HepG2 (cell line): ENCODE results near the gene VPS4A. TPM values are rescaled to one million over a fixed set of nuclear protein-coding genes. Genes with fewer than 3 reads are reported as not detected.

Experiments
- ATAC-seq: fragments of 200-7000 bp; cut with Tn5 transposase; 3 replicates; pipeline ENCODE4 v1.9.1; 2020; ENCODE audit warnings: mild to moderate bottlenecking, moderate library complexity
- BruUV-seq: library from RNA; stranded (reverse); fragments of 400-500 nt; replicated peaks from 2 replicates; lab custom pipeline; 2021; lab: Mats Ljungman, UMichigan
- CTCF ChIA-PET: fragments of 300-600 bp; formaldehyde crosslinking; extraction: SDS; loops from one replicate; lab custom pipeline; 2021; ENCODE audit warnings: low total read pairs, inconsistent platforms, low intra/inter-chr PET ratio; lab: Yijun Ruan, JAX
- POLR2A ChIA-PET: fragments of 350-600 bp; sonication (Branson Sonifier 250); formaldehyde crosslinking; loops from one replicate; lab custom pipeline; 2020; ENCODE audit warnings: antibody characterized with exemption, inconsistent platforms; lab: Yijun Ruan, JAX
- DNase-seq: peaks from one replicate; pipeline ENCODE4 v3.0.0-alpha.2; 2015; ENCODE audit warnings: low spot score
- FAIRE-seq: peaks from 3 replicates; lab custom pipeline; 2011; peaks lifted over from hg19 to GRCh38; lab: Jason Lieb, UNC
- H2AFZ ChIP-seq: one replicate; pipeline ENCODE4 v1.6.1; 2011; ENCODE audit warnings: low read length, inconsistent platforms
- H3K27ac ChIP-seq: fragments of 300-600 bp; 3 replicates; pipeline ENCODE4 v1.8.0; 2011; ENCODE audit warnings: mixed run types, mild to moderate bottlenecking, mixed read lengths, low read length, inconsistent platforms; ENCODE audit not compliant: insufficient read depth; ENCODE audit errors: extremely low read length
- H3K27me3 ChIP-seq, 2 experiments: fragments of 200-600 bp in 1 of 2; 2 replicates in 1 of 2; 3 replicates in 1 of 2; pipeline versions ENCODE4 v1.6.0 to v1.8.0; 2011; ENCODE audit warnings: low read length in 2 of 2, mild to moderate bottlenecking in 2 of 2, moderate library complexity in 2 of 2, inconsistent platforms in 1 of 2; ENCODE audit not compliant: insufficient read depth in 2 of 2, control insufficient read depth in 1 of 2
- H3K36me3 ChIP-seq, 2 experiments: fragments of 200-600 bp in 1 of 2; replicated peaks in 1 of 2; 2 replicates in 1 of 2; 3 replicates in 1 of 2; pipeline versions ENCODE4 v1.5.1 to v1.8.0; 2011; ENCODE audit warnings: low read length in 2 of 2, inconsistent platforms in 1 of 2; ENCODE audit not compliant: insufficient read depth in 2 of 2, control insufficient read depth in 1 of 2
- H3K4me1 ChIP-seq: 2 replicates; pipeline ENCODE4 v1.5.1; 2012; ENCODE audit warnings: low read length, inconsistent platforms; ENCODE audit not compliant: insufficient read depth
- H3K4me2 ChIP-seq: 2 replicates; pipeline ENCODE4 v1.6.0; 2011; ENCODE audit warnings: low read depth, low read length, inconsistent platforms
- H3K4me3 ChIP-seq, 3 experiments: fragments of 200-600 bp in 1 of 3; sonication (generic), shearing (Covaris generic) in 1 of 3; replicated peaks in 1 of 3; 2 replicates each; pipeline ENCODE4 v1.5.1; 2011 to 2016; ENCODE audit warnings: low read length in 3 of 3, inconsistent platforms in 2 of 3, low read depth in 2 of 3, mild to moderate bottlenecking in 2 of 3, control low read depth in 1 of 3, mixed read lengths in 1 of 3; ENCODE audit not compliant: insufficient read depth in 1 of 3
- H3K79me2 ChIP-seq: one replicate; pipeline ENCODE4 v1.6.1; 2011; ENCODE audit warnings: low read length, inconsistent platforms; ENCODE audit not compliant: insufficient read depth
- H3K9ac ChIP-seq: 2 replicates; pipeline ENCODE4 v1.6.0; 2011; ENCODE audit warnings: mild to moderate bottlenecking, low read depth, low read length, inconsistent platforms; ENCODE audit not compliant: insufficient read depth
- H3K9me3 ChIP-seq: 2 replicates; pipeline ENCODE4 v1.5.1; 2012; ENCODE audit warnings: mild to moderate bottlenecking, low read length
- H4K20me1 ChIP-seq: 2 replicates; pipeline ENCODE4 v1.6.0; 2011; ENCODE audit warnings: inconsistent platforms, mild to moderate bottlenecking, low read length, moderate library complexity; ENCODE audit not compliant: insufficient read depth
- CBX2 ChIP-seq, 2 experiments: fragments of 200-600 bp in 1 of 2; sonication (generic); formaldehyde crosslinking in 1 of 2; IDR thresholded peaks; 2 replicates each; pipeline versions ENCODE4 v1.7.0 to v1.8.1; 2018 to 2022; ENCODE audit warnings: low read depth in 2 of 2, low read length in 1 of 2, mild to moderate bottlenecking in 1 of 2, missing genetic modification reagents in 1 of 2
- CENPBD1 ChIP-seq: sonication (generic); formaldehyde crosslinking; IDR thresholded peaks from 2 replicates; pipeline ENCODE4 v1.8.0; 2022; ENCODE audit warnings: missing genetic modification reagents, low read depth, mild to moderate bottlenecking, borderline replicate concordance
- EP300 ChIP-seq, 3 experiments: sonication (generic) in 1 of 3; formaldehyde crosslinking in 1 of 3; IDR thresholded peaks; 2 replicates each; pipeline versions ENCODE4 v1.5.1 to v1.6.1; 2011 to 2020; ENCODE audit warnings: low read depth in 2 of 3, low read length in 2 of 3, borderline replicate concordance in 1 of 3, improper control_type of control experiment in 1 of 3, mild to moderate bottlenecking in 1 of 3, missing genetic modification reagents in 1 of 3, moderate library complexity in 1 of 3
- MLX ChIP-seq: IDR thresholded peaks from 2 replicates; pipeline ENCODE4 v1.6.1; 2016
- PHF21A ChIP-seq: sonication (generic); formaldehyde crosslinking; IDR thresholded peaks from 2 replicates; pipeline ENCODE4 v1.5.0; 2020; ENCODE audit warnings: mild to moderate bottlenecking, missing genetic modification reagents
- PLSCR1 ChIP-seq: sonication (generic); formaldehyde crosslinking; IDR thresholded peaks from 2 replicates; pipeline ENCODE4 v1.5.0; 2020; ENCODE audit warnings: missing genetic modification reagents, mild to moderate bottlenecking, borderline replicate concordance
- PRMT3 ChIP-seq: sonication (generic); formaldehyde crosslinking; IDR thresholded peaks from 2 replicates; pipeline ENCODE4 v1.8.1; 2022; ENCODE audit warnings: low read depth, mild to moderate bottlenecking, moderate library complexity, missing genetic modification reagents, borderline replicate concordance
- RBAK ChIP-seq: sonication (generic); formaldehyde crosslinking; IDR thresholded peaks from 2 replicates; pipeline ENCODE4 v1.5.1; 2020; ENCODE audit warnings: mild to moderate bottlenecking, missing genetic modification reagents
- TRIM24 ChIP-seq: sonication (generic); formaldehyde crosslinking; IDR thresholded peaks from 2 replicates; pipeline ENCODE4 v1.8.0; 2022; ENCODE audit warnings: mild to moderate bottlenecking, missing genetic modification reagents
- ZBTB33 ChIP-seq: sonication (generic); formaldehyde crosslinking; IDR thresholded peaks from 2 replicates; pipeline ENCODE4 v1.4.0; 2020; ENCODE audit warnings: missing genetic modification reagents
- ZFP36L1 ChIP-seq: sonication (generic); formaldehyde crosslinking; IDR thresholded peaks from 2 replicates; pipeline ENCODE4 v1.8.0; 2022; ENCODE audit warnings: mild to moderate bottlenecking, missing genetic modification reagents, moderate library complexity
- ZKSCAN1 ChIP-seq: fragments of 150-350 bp; IDR thresholded peaks from 2 replicates; pipeline ENCODE4 v1.6.1; 2014; ENCODE audit warnings: low read length
- ZNF550 ChIP-seq: sonication (generic); formaldehyde crosslinking; IDR thresholded peaks from 2 replicates; pipeline ENCODE4 v1.4.0; 2020; ENCODE audit warnings: mild to moderate bottlenecking, missing genetic modification reagents, borderline replicate concordance
- ZNF558 ChIP-seq: sonication (generic); formaldehyde crosslinking; IDR thresholded peaks from 2 replicates; pipeline ENCODE4 v1.9.0; 2022; ENCODE audit warnings: mild to moderate bottlenecking, missing genetic modification reagents, borderline replicate concordance
- ZNF746 ChIP-seq: sonication (generic); formaldehyde crosslinking; IDR thresholded peaks from 2 replicates; pipeline ENCODE4 v1.8.0; 2022; ENCODE audit warnings: mild to moderate bottlenecking, missing genetic modification reagents
- ZNF839 ChIP-seq: sonication (generic); formaldehyde crosslinking; IDR thresholded peaks from 2 replicates; pipeline ENCODE4 v1.4.0; 2020; ENCODE audit warnings: missing genetic modification reagents, mild to moderate bottlenecking, borderline replicate concordance
- WGBS: methylation state at CpG from one replicate; pipeline ENCODE4 v1.1.6; 2017; ENCODE audit warnings: low lambda C conversion rate; 5-methylcytosine and 5-hydroxymethylcytosine counted together
- in situ Hi-C: cut with HindIII; loops from 2 replicates; pipeline ENCODE4 v1.10.0; 2017; ENCODE audit warnings: low pct_unique_long_range_greater_than_20kb; ENCODE audit not compliant: extremely low pct_ligation_motif_present
- intact Hi-C: fragments of 100-400 bp; cut with micrococcal nuclease; formaldehyde crosslinking; loops from one replicate; pipeline ENCODE4 v1.10.0; 2022; ENCODE audit not compliant: unreplicated experiment
- polyA plus RNA-seq, 8 experiments: library from polyadenylated mRNA; depleted of rRNA in 3 of 8; stranded (reverse) in 7 of 8; unstranded in 1 of 8; fragments of >200 nt; fragmentation: Illumina TruSeq in 4 of 8; extraction: Trizol in 4 of 8; gene quantifications; 2 replicates each; pipeline versions ENCODE4 v1.2.1 to v1.2.3, GENCODE V29; 2011 to 2016; ENCODE audit warnings: low read depth in 4 of 8, missing spikeins in 1 of 8, mixed read lengths in 1 of 8; ENCODE audit not compliant: insufficient read depth in 1 of 8
- total RNA-seq, 5 experiments: library from RNA; depleted of rRNA; stranded (reverse); fragments of >200 nt; fragmentation: Illumina TruSeq; extraction: Trizol; gene quantifications; 2 replicates each; pipeline ENCODE4 v1.2.3, GENCODE V29; 2016; ENCODE audit warnings: low read depth in 1 of 5

The VPS4A gene
- total and polyA plus RNA-seq, 2 of the 13 experiments (the other 11 are each of a cell fraction or from before 2014, with no cell fraction given) = 13.2 to 27.9 TPM

- TF ChIP-seq RBAK (CRISPR knock-in tag) = no peak
- TF ChIP-seq CENPBD1 (CRISPR knock-in tag) = no peak
- no peak for TF ChIP-seq PHF21A (CRISPR knock-in tag)
- TF ChIP-seq ZNF558 (CRISPR knock-in tag) = no peak
- TF ChIP-seq ZFP36L1 (CRISPR knock-in tag) = no peak
- no peak for TF ChIP-seq ZNF746
- TF ChIP-seq, all 625 proteins: peak for 0
Observed at GRCh38 chr16:69267633-69268032, 43.5 kb upstream of the VPS4A start (continued).

- Histone ChIP-seq H2AFZ (no peak overlapping the region), H3K9me3 (no peaks in the 10 kb centered on the region), H3K27me3 (no peaks in the 10 kb centered on the region), H3K79me2 (no peaks in the 10 kb centered on the region), H4K20me1 (no peaks in the 10 kb centered on the region), H3K4me1 (peaks cover 21% of the 10 kb centered on the region), H3K27ac (no peak overlapping the region), H3K4me3 (no peak overlapping the region), H3K36me3 (peaks cover 2 to 19% of the 10 kb centered on the region in 2 experiments; a peak in 4 of 5 replicates), H3K9ac (no peak overlapping the region), H3K4me2 (no peak overlapping the region)
- no TSS peak for BruUV-seq
- 93% methylated on average over 3 of the region's 3 CpGs for WGBS
- no peak for DNase-seq
- TF ChIP-seq ZNF550 (CRISPR knock-in tag) (no peak), EP300 (IDR thresholded peaks at IDR 0.05; ENCODE audit: low read depth in 2 of 2, low read length in 2 of 2) (no peak), EP300 (CRISPR knock-in tag; IDR thresholded peaks at IDR 0.05; ENCODE audit: borderline replicate concordance) (no peak), ZNF839 (CRISPR knock-in tag) (no peak), PRMT3 (CRISPR knock-in tag) (no peak), PLSCR1 (CRISPR knock-in tag) (no peak), ZBTB33 (no peak), TRIM24 (no peak), MLX (CRISPR knock-in tag) (no peak), CBX2 (IDR thresholded peaks at IDR 0.05; ENCODE audit: low read depth, low read length) (no peak), CBX2 (CRISPR knock-in tag; IDR thresholded peaks at IDR 0.05; ENCODE audit: low read depth) (no peak), ZKSCAN1 (no peak)
- no peak for ATAC-seq
- ChIA-PET CTCF (no interaction called here), POLR2A (no interaction called here)
- in situ Hi-C loops = no loop called here
- no peak for FAIRE-seq
- intact Hi-C loops = no loop called here
Observed at GRCh38 chr16:69270395-69270794, 40.8 kb upstream of the VPS4A start.
